GM12878 (cell line): Measurements from ENCODE around the gene REV1. TPM values are rescaled to one million over a fixed set of nuclear protein-coding genes. Genes with fewer than 3 reads are reported as not detected.

Experiments
- ATAC-seq: fragments of 200-7000 bp; cut with Tn5 transposase; 3 replicates; pipeline ENCODE4 v1.9.1; 2020; ENCODE audit warnings: mild to moderate bottlenecking, moderate library complexity
- BruUV-seq: library from RNA; stranded (reverse); fragments of 400-500 nt; replicated peaks from 2 replicates; lab custom pipeline; 2021; lab: Mats Ljungman, UMichigan
- CTCF ChIA-PET: fragments of 300-600 bp; sonication (Branson Sonifier 250); formaldehyde crosslinking; extraction: SDS; loops from one replicate; lab custom pipeline; 2021; ENCODE audit warnings: inconsistent platforms; lab: Yijun Ruan, JAX
- POLR2A ChIA-PET: fragments of 350-600 bp; formaldehyde crosslinking; extraction: SDS; loops from one replicate; lab custom pipeline; 2021; ENCODE audit warnings: inconsistent platforms; lab: Charles Lee
- RAD21 ChIA-PET: fragments of 300-600 bp; sonication (Branson Sonifier 250); formaldehyde crosslinking; loops from one replicate; lab custom pipeline; 2023; ENCODE audit warnings: antibody characterized with exemption; ENCODE audit not compliant: unreplicated experiment; lab: Charles Lee
- SMC1A ChIA-PET: fragments of 300-600 bp; sonication (Branson Sonifier 250); formaldehyde crosslinking; loops from one replicate; lab custom pipeline; 2023; ENCODE audit not compliant: unreplicated experiment, uncharacterized antibody; lab: Charles Lee
- DNase-seq: peaks from one replicate; pipeline ENCODE4 v3.0.0-alpha.2; 2011; ENCODE audit warnings: low read depth, low spot score
- FAIRE-seq: peaks from 3 replicates; lab custom pipeline; 2011; peaks lifted over from hg19 to GRCh38; lab: Jason Lieb, UNC
- H2AFZ ChIP-seq: 2 replicates; pipeline ENCODE4 v1.6.0; 2011; ENCODE audit warnings: low read depth, low read length, control low read depth; ENCODE audit not compliant: control insufficient read depth
- H3K27ac ChIP-seq: 2 replicates; pipeline ENCODE4 v1.5.1; 2011; ENCODE audit warnings: control low read depth; ENCODE audit not compliant: control insufficient read depth, insufficient read depth
- H3K27me3 ChIP-seq, 2 experiments: replicated peaks in 1 of 2; 2 replicates each; pipeline versions ENCODE4 v1.6.0 to v1.6.1; 2011; ENCODE audit warnings: low read length in 1 of 2; ENCODE audit not compliant: control insufficient read depth in 2 of 2, insufficient read depth in 2 of 2
- H3K36me3 ChIP-seq, 2 experiments: 2 replicates each; pipeline ENCODE4 v1.5.1; 2011; ENCODE audit warnings: low read length in 1 of 2; ENCODE audit not compliant: control insufficient read depth in 2 of 2, insufficient read depth in 2 of 2
- H3K4me1 ChIP-seq: 2 replicates; pipeline ENCODE4 v1.6.1; 2011; ENCODE audit warnings: mild to moderate bottlenecking, low read length, moderate library complexity, mixed read lengths; ENCODE audit not compliant: control insufficient read depth, insufficient read depth
- H3K4me2 ChIP-seq: 2 replicates; pipeline ENCODE4 v1.6.0; 2011; ENCODE audit warnings: control low read depth; ENCODE audit not compliant: control insufficient read depth, insufficient read depth
- H3K4me3 ChIP-seq: fragments of 200-600 bp; sonication (generic); 2 replicates; pipeline ENCODE4 v1.5.1; 2016
- H3K79me2 ChIP-seq: 2 replicates; pipeline ENCODE4 v1.6.0; 2011; ENCODE audit warnings: low read length; ENCODE audit not compliant: control insufficient read depth, insufficient read depth
- H3K9ac ChIP-seq: 2 replicates; pipeline ENCODE4 v1.8.0; 2011; ENCODE audit warnings: low read length, control low read depth, mixed read lengths; ENCODE audit not compliant: control insufficient read depth, insufficient read depth
- H3K9me3 ChIP-seq: replicated peaks from 3 replicates; pipeline ENCODE4 v1.5.1; 2011; ENCODE audit warnings: mild to moderate bottlenecking, low read length; ENCODE audit not compliant: control insufficient read depth, insufficient read depth
- H4K20me1 ChIP-seq: 2 replicates; pipeline ENCODE4 v1.6.0; 2011; ENCODE audit not compliant: control insufficient read depth, insufficient read depth
- EED ChIP-seq: sonication (generic); IDR thresholded peaks from 2 replicates; pipeline ENCODE4 v1.6.1; 2016; ENCODE audit warnings: antibody characterized with exemption, low read depth
- IKZF2 ChIP-seq, 2 experiments: fragments of 450-650 bp; IDR thresholded peaks; 2 replicates each; pipeline ENCODE4 v1.6.1; 2017; ENCODE audit warnings: mild to moderate bottlenecking in 2 of 2, moderate library complexity in 2 of 2
- JUNB ChIP-seq: IDR thresholded peaks from 2 replicates; pipeline ENCODE4 v1.6.1; 2016; ENCODE audit warnings: antibody characterized with exemption, mild to moderate bottlenecking
- PAX8 ChIP-seq: fragments of 450-650 bp; IDR thresholded peaks from 2 replicates; pipeline ENCODE4 v1.6.1; 2017; ENCODE audit warnings: mild to moderate bottlenecking, moderate library complexity
- TAF1 ChIP-seq: IDR thresholded peaks from 2 replicates; pipeline ENCODE4 v1.6.1; 2011; ENCODE audit warnings: mild to moderate bottlenecking, low read depth, low read length, borderline replicate concordance
- ZBTB11 ChIP-seq: fragments of 450-650 bp; formaldehyde crosslinking; IDR thresholded peaks from 2 replicates; pipeline ENCODE4 v1.5.0; 2022; ENCODE audit warnings: mild to moderate bottlenecking, missing genetic modification characterization
- ZBTB40 ChIP-seq: fragments of 450-650 bp; IDR thresholded peaks from 2 replicates; pipeline ENCODE4 v1.6.1; 2016; ENCODE audit warnings: mild to moderate bottlenecking, moderate library complexity, borderline replicate concordance
- WGBS: methylation state at CpG from one replicate; pipeline ENCODE4 v1.1.6; 2016; ENCODE audit warnings: low lambda C conversion rate; ENCODE audit not compliant: insufficient replicate concordance, insufficient coverage; ENCODE audit errors: missing lambda C conversion rate; 5-methylcytosine and 5-hydroxymethylcytosine counted together
- in situ Hi-C: fragments of 300-500 bp; cut with MboI; formaldehyde crosslinking; loops from 9 replicates; pipeline ENCODE4 v1.14.3; 2018; ENCODE audit warnings: mixed read lengths
- intact Hi-C: fragments of 100-400 bp; cut with micrococcal nuclease; formaldehyde crosslinking; loops from one replicate; pipeline ENCODE4 v1.14.2; 2022; ENCODE audit not compliant: unreplicated experiment
- polyA plus RNA-seq, 11 experiments: library from polyadenylated mRNA; depleted of rRNA in 4 of 11; unstranded in 6 of 11; stranded (reverse) in 5 of 11; fragments of >200 nt; fragmentation: Nextera tagmentation in 4 of 11; fragmentation: Illumina TruSeq in 1 of 11; extraction: Ambion mirVana in 4 of 11; extraction: Trizol in 1 of 11; gene quantifications; 1 replicate in 1 of 11; 2 replicates in 10 of 11; pipeline versions ENCODE4 v1.2.1 to v1.2.3, GENCODE V29; 2011 to 2016; ENCODE audit warnings: inconsistent platforms in 2 of 11, missing spikeins in 2 of 11, low read depth in 1 of 11
- total RNA-seq, 4 experiments: library from RNA; depleted of rRNA in 3 of 4; stranded (reverse); fragments of >200 nt in 3 of 4; fragmentation: Illumina TruSeq in 1 of 4; extraction: Trizol in 1 of 4; gene quantifications; 2 replicates each; pipeline versions ENCODE4 v1.2.1 to v1.2.3, GENCODE V29; 2013 to 2021

Gene REV1
- total and polyA plus RNA-seq, 10 of the 15 experiments (the other 5 are each of a cell fraction or from before 2014, with no cell fraction given): 11.3 to 46.8 (median 29.0) TPM

- 69% methylated on average over 3 of the region's 3 CpGs for WGBS
- H3K4me3 ChIP-seq: no peak overlapping the region
- no peaks in the 10 kb centered on the region for H3K27me3 ChIP-seq
- H3K4me1 ChIP-seq: 0 out of 2 replicates have a peak, but pooled peaks cover 4% of the 10 kb centered on the region
- SMC1A ChIA-PET: interaction anchor here (1.5 to 2.6 kb wide), 3 partner anchors 18 to 44 kb away, joined by 3 to 6 read pairs (median 6); partner anchors contain the start of genes EIF5B and TXNDC9
- H3K4me2 ChIP-seq: no peak overlapping the region
- no peaks in the 10 kb centered on the region for H3K9me3 ChIP-seq
- no peaks in the 10 kb centered on the region for H3K79me2 ChIP-seq
- CTCF ChIA-PET: no interaction called here
- H4K20me1 ChIP-seq: no peaks in the 10 kb centered on the region
- no peak overlapping the region for H3K9ac ChIP-seq
- no peak overlapping the region for H2AFZ ChIP-seq
- H3K36me3 ChIP-seq: peaks cover 3 to 10% of the 10 kb centered on the region in 2 experiments; a peak in 2 of 4 replicates
- POLR2A ChIA-PET: interaction anchor here (0.5 kb wide), 1 partner anchor 49 kb away, joined by 3 read pairs; no protein-coding TSS in a partner anchor
- in situ Hi-C loops: no loop called here
- intact Hi-C loops: no loop called here
- no TSS peak for BruUV-seq
- no peak for TF ChIP-seq EED
- peak; percentile 39 to 43; a peak in 3 of 4 replicates for TF ChIP-seq IKZF2 (IDR thresholded peaks at IDR 0.05)
- peak; percentile 51 for TF ChIP-seq JUNB
- ATAC-seq: peak; percentile 72
- RAD21 ChIA-PET: no interaction called here
- no peak overlapping the region for H3K27ac ChIP-seq
- no peak for DNase-seq
- FAIRE-seq: peak; percentile 65
These were observed 109.3 kb downstream of the REV1 start for GRCh38 chr2:99380376-99381010.

GRCh38 chr2:99377879-99378278 lies 111.9 kb downstream of the REV1 start:
- ChIA-PET SMC1A (interaction anchor here (1.2 to 1.6 kb wide), 4 partner anchors 12 to 30 kb away, joined by 3 to 5 read pairs (median 4); no protein-coding TSS in a partner anchor), CTCF (no interaction called here), POLR2A (no interaction called here), RAD21 (no interaction called here)
- FAIRE-seq (peak; percentile 44), DNase-seq (no peak), ATAC-seq (peak; percentile 56)
- no peaks in the 10 kb centered on the region for H3K79me2 ChIP-seq
- peaks cover 3 to 14% of the 10 kb centered on the region in 2 experiments for H3K36me3 ChIP-seq
- H3K27me3 ChIP-seq: no peaks in the 10 kb centered on the region
- intact Hi-C loops (no loop called here), in situ Hi-C loops (no loop called here)
- H3K4me3 ChIP-seq: no peak overlapping the region
- WGBS: 5% methylated on average over 1 of the region's 1 CpG
- no TSS peak for BruUV-seq
- no peaks in the 10 kb centered on the region for H3K9me3 ChIP-seq
- H3K9ac ChIP-seq: no peak overlapping the region
- H3K4me2 ChIP-seq: no peak overlapping the region
- no peaks in the 10 kb centered on the region for H4K20me1 ChIP-seq
- H2AFZ ChIP-seq: no peak overlapping the region
- H3K4me1 ChIP-seq: 0 out of 2 replicates have a peak, but pooled peaks cover 4% of the 10 kb centered on the region
- no peak overlapping the region for H3K27ac ChIP-seq
- TF ChIP-seq ZBTB40 (no peak), PAX8 (no peak), ZBTB11 (CRISPR knock-in tag) (no peak), TAF1 (no peak)
